PFSK-1 (cell line): ENCODE measurements around the gene ESRRG.

Experiments
- FOXP2 ChIP-seq: optimal IDR thresholded peaks from 2 replicates; pipeline ENCODE3; 2011; ENCODE audit warnings: borderline replicate concordance, control low read depth, inconsistent platforms; ENCODE audit not compliant: insufficient read depth; ENCODE audit errors: extremely low read length, extremely low read depth
- POLR2AphosphoS5 ChIP-seq: IDR thresholded peaks from 2 replicates; pipeline ENCODE4 v1.6.1; 2012; ENCODE audit warnings: low read depth, mild to moderate bottlenecking, control low read depth, low read length, moderate library complexity
- REST ChIP-seq, 2 experiments: IDR thresholded peaks; 2 replicates each; pipeline versions ENCODE4 v1.6.1 to v1.8.0; 2011 to 2012; ENCODE audit warnings: low read depth in 2 of 2, low read length in 2 of 2, control low read depth in 1 of 2, inconsistent platforms in 1 of 2, mild to moderate bottlenecking in 1 of 2, moderate library complexity in 1 of 2; ENCODE audit not compliant: insufficient read depth in 1 of 2
- TAF1 ChIP-seq: IDR thresholded peaks from 2 replicates; pipeline ENCODE4 v1.6.1; 2012; ENCODE audit warnings: low read length, control low read depth, borderline replicate concordance; ENCODE audit not compliant: insufficient read depth

GRCh38 chr1:216621536-216621935, 101.7 kb downstream of the ESRRG start:
- TF ChIP-seq POLR2AphosphoS5: no peak
- TF ChIP-seq REST (IDR thresholded peaks at IDR 0.05; ENCODE audit: insufficient read depth in 1 of 2, low read depth in 2 of 2, low read length in 2 of 2): no peak
- no peak for TF ChIP-seq FOXP2
- TF ChIP-seq TAF1: no peak
